CD14-positive monocyte (primary cell): ENCODE measurements around the gene DIRAS1. TPM values are rescaled to one million over a fixed set of nuclear protein-coding genes. Genes with fewer than 3 reads are reported as not detected.

Experiments used
- DNase-seq, 3 donors: peaks; one replicate each; pipeline ENCODE4 v3.0.0-alpha.2; 2011 to 2022
- H2AFZ ChIP-seq: 2 replicates; pipeline ENCODE4 v1.6.0; 2012; ENCODE audit warnings: mild to moderate bottlenecking, low read depth, low read length, inconsistent platforms; ENCODE audit not compliant: insufficient read depth, poor library complexity, severe bottlenecking
- H3K27ac ChIP-seq, 2 donors: 1 replicate in 1 of 2; 2 replicates in 1 of 2; pipeline ENCODE4 v1.5.1; 2012 to 2013; ENCODE audit warnings: low read length in 2 of 2, control low read depth in 1 of 2, inconsistent platforms in 1 of 2, low read depth in 1 of 2, mild to moderate bottlenecking in 1 of 2
- H3K27me3 ChIP-seq, 2 donors: one replicate each; pipeline versions ENCODE4 v1.6.0 to v1.6.1; 2011 to 2013; ENCODE audit warnings: low read length in 2 of 2; ENCODE audit not compliant: control insufficient read depth in 2 of 2, insufficient read depth in 2 of 2
- H3K36me3 ChIP-seq, 2 donors: replicated peaks in 1 of 2; 1 replicate in 1 of 2; 2 replicates in 1 of 2; pipeline versions ENCODE4 v1.5.1 to v1.6.1; 2012 to 2013; ENCODE audit warnings: low read length in 2 of 2, control low read depth in 1 of 2, inconsistent platforms in 1 of 2, mild to moderate bottlenecking in 1 of 2; ENCODE audit not compliant: insufficient read depth in 2 of 2, control insufficient read depth in 1 of 2
- H3K4me1 ChIP-seq, 2 donors: 1 replicate in 1 of 2; 2 replicates in 1 of 2; pipeline versions ENCODE4 v1.5.1 to v1.6.1; 2012 to 2013; ENCODE audit warnings: low read length in 2 of 2, control low read depth in 1 of 2, inconsistent platforms in 1 of 2, mild to moderate bottlenecking in 1 of 2, moderate library complexity in 1 of 2; ENCODE audit not compliant: insufficient read depth in 2 of 2, control insufficient read depth in 1 of 2
- H3K4me2 ChIP-seq: replicated peaks from 2 replicates; pipeline ENCODE3; 2012; ENCODE audit warnings: low read length, moderate library complexity, mild to moderate bottlenecking; ENCODE audit not compliant: poor library complexity, severe bottlenecking; ENCODE audit errors: extremely low read depth
- H3K4me3 ChIP-seq, 3 experiments: fragments of 200-600 bp in 1 of 3; sonication (generic) in 1 of 3; replicated peaks in 1 of 3; 1 replicate in 2 of 3; 2 replicates in 1 of 3; pipeline ENCODE4 v1.5.1; 2011 to 2013; ENCODE audit warnings: low read length in 3 of 3, mild to moderate bottlenecking in 3 of 3, control low read depth in 2 of 3, low read depth in 2 of 3, inconsistent platforms in 1 of 3, moderate library complexity in 1 of 3
- H3K79me2 ChIP-seq: 2 replicates; pipeline ENCODE4 v1.6.0; 2012; ENCODE audit warnings: mild to moderate bottlenecking, control low read depth, inconsistent platforms, low read length, moderate library complexity; ENCODE audit not compliant: insufficient read depth
- H3K9ac ChIP-seq: 2 replicates; pipeline ENCODE4 v1.6.0; 2017; ENCODE audit warnings: low read length, mild to moderate bottlenecking; ENCODE audit not compliant: insufficient read depth, poor library complexity, severe bottlenecking
- H3K9me3 ChIP-seq, 2 donors: replicated peaks in 1 of 2; 1 replicate in 1 of 2; 2 replicates in 1 of 2; pipeline versions ENCODE4 v1.5.1 to v1.6.1; 2012 to 2013; ENCODE audit warnings: low read length in 2 of 2, control low read depth in 1 of 2; ENCODE audit not compliant: control insufficient read depth in 1 of 2, insufficient read depth in 1 of 2
- H4K20me1 ChIP-seq: 2 replicates; pipeline ENCODE4 v1.6.0; 2012; ENCODE audit warnings: mild to moderate bottlenecking, low read length, control low read depth, moderate library complexity; ENCODE audit not compliant: insufficient read depth
- H3K27ac Mint-ChIP-seq, 7 donors: one replicate each; pipeline ENCODE4 v1.8.0; 2020; ENCODE audit warnings: mild to moderate bottlenecking in 7 of 7, mixed read lengths in 7 of 7, moderate library complexity in 6 of 7, inconsistent platforms in 2 of 7
- H3K27me3 Mint-ChIP-seq, 3 donors: one replicate each; pipeline ENCODE4 v1.8.0; 2021 to 2022; ENCODE audit warnings: low read depth in 3 of 3, mild to moderate bottlenecking in 3 of 3, mixed read lengths in 3 of 3, moderate library complexity in 3 of 3, inconsistent platforms in 1 of 3
- H3K36me3 Mint-ChIP-seq, 2 donors: one replicate each; pipeline ENCODE4 v1.8.0; 2020; ENCODE audit warnings: mixed read lengths in 2 of 2, inconsistent platforms in 1 of 2, mild to moderate bottlenecking in 1 of 2
- H3K4me1 Mint-ChIP-seq: one replicate; pipeline ENCODE4 v1.8.0; 2020; ENCODE audit warnings: mild to moderate bottlenecking, mixed read lengths
- H3K4me3 Mint-ChIP-seq, 2 donors: one replicate each; pipeline ENCODE4 v1.8.0; 2020; ENCODE audit warnings: mild to moderate bottlenecking in 2 of 2, mixed read lengths in 2 of 2, moderate library complexity in 1 of 2
- H3K9me3 Mint-ChIP-seq, 7 donors: one replicate each; pipeline ENCODE4 v1.8.0; 2020 to 2022; ENCODE audit warnings: mixed read lengths in 7 of 7, mild to moderate bottlenecking in 6 of 7, moderate library complexity in 6 of 7, inconsistent platforms in 2 of 7
- CTCF ChIP-seq: fragments of 200-600 bp; IDR thresholded peaks from one replicate; pipeline ENCODE4 v1.8.0; 2022; ENCODE audit warnings: antibody characterized with exemption, mild to moderate bottlenecking
- WGBS: methylation state at CpG from one replicate; pipeline ENCODE4 v1.1.5; 2013; ENCODE audit warnings: missing lambda C conversion rate; ENCODE audit not compliant: insufficient coverage; 5-methylcytosine and 5-hydroxymethylcytosine counted together
- intact Hi-C, 2 donors: fragments of 100-400 bp; cut with micrococcal nuclease; formaldehyde crosslinking; loops; one replicate each; pipeline versions ENCODE4 v1.15.0 to v1.15.1; 2023
- polyA plus RNA-seq, 3 donors: library from polyadenylated mRNA; depleted of rRNA in 1 of 3; unstranded in 2 of 3; stranded (reverse) in 1 of 3; fragments of 300-500 nt in 2 of 3; fragments of >200 nt in 1 of 3; fragmentation: Illumina TruSeq in 2 of 3; gene quantifications; 1 replicate in 2 of 3; 2 replicates in 1 of 3; pipeline ENCODE4 v1.2.3, GENCODE V29; 2012 to 2021

The DIRAS1 gene
- polyA plus RNA-seq, 3 donors: 0.04 TPM; not detected in 2

DNA sequence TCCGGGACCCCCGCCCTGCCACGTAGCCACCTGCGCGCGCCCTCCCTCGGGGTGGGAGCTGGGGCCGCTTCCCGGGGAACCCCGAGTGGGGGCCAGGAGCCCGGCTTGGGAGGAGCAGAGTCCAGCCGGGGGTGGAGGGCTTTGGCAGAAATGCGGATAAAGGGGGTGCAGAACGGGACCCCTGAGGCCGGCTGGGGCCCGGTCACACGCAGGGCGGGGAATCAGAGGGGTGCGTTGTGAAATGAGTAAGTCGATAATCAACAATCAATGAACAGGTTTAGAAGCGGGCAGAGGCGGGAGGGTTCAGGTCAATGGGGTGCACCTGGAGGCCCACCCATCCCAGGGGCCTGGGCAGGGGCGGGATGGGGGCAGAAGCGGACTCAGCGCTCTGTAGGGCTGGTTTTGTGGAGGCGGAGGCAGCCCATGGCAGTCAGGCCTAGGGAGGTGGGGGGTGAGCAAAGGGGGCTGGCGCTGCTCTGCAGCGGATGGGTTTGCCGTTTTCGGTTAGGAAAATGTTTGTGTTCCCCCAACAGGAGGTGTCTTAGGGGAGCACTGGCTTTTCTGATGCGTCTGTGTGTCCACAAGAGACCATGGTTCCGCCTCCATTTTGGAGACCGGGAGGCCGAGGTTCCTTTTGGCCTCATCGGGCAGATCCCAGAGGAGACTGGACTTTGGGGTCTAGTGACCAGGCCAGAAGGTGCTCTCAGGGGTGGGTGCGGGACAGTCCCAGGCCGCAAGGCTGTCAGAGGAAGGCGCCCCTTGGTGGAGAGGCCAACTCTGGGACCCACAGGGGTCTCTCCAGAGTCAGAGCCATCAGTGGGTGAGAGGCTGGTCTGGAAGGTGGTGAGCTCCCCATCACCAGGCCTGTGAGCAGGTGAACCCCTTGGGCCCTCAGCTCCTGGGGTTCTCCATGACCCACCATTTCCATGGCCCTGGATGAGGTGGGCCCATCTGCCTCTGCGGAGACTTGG is 683 bp upstream of the DIRAS1 start:
- H4K20me1 ChIP-seq: no peaks in the 10 kb centered on the region
- H3K27me3 Mint-ChIP-seq: peaks cover 32 to 72% (median 51%) of the 10 kb centered on the region in 3 donors
- H3K4me2 ChIP-seq: peak overlapping the region; percentile 43
- peaks cover 12 to 38% of the 10 kb centered on the region in 2 donors for H3K27me3 ChIP-seq
- peak overlapping the region; percentile 55 to 81 for H3K4me3 Mint-ChIP-seq
- TF ChIP-seq CTCF: no peak
- H3K4me3 ChIP-seq: no peak overlapping the region
- intact Hi-C loops: no loop called here
- no peak overlapping the region for H3K27ac Mint-ChIP-seq
- WGBS: 31% methylated on average over 33 of the region's 39 CpGs
- H3K36me3 ChIP-seq: no peaks in the 10 kb centered on the region
- no peaks in the 10 kb centered on the region for H3K36me3 Mint-ChIP-seq
- H3K9ac ChIP-seq: no peak overlapping the region
- H3K9me3 ChIP-seq: peaks cover 0 to 7% of the 10 kb centered on the region in 2 donors
- no peak overlapping the region for H3K27ac ChIP-seq
- no peak for DNase-seq
- H3K79me2 ChIP-seq: no peaks in the 10 kb centered on the region
- H3K4me1 Mint-ChIP-seq: peaks cover 7% of the 10 kb centered on the region
- H2AFZ ChIP-seq: no peak overlapping the region
- peaks cover 9 to 10% of the 10 kb centered on the region in 2 donors for H3K4me1 ChIP-seq
- H3K9me3 Mint-ChIP-seq: peaks cover 0 to 7% (median 6%) of the 10 kb centered on the region in 7 donors

GRCh38 chr19:2719920-2720776 is 1.0 kb downstream of the DIRAS1 start:
- Mint-ChIP-seq H3K27ac (no peak overlapping the region), H3K9me3 (peaks cover 6 to 16% (median 14%) of the 10 kb centered on the region in 7 donors), H3K27me3 (peaks cover 24 to 62% (median 36%) of the 10 kb centered on the region in 3 donors), H3K4me1 (peaks cover 7% of the 10 kb centered on the region), H3K36me3 (no peaks in the 10 kb centered on the region), H3K4me3 (peak overlapping the region in 1 of 2 donors; percentile 54)
- Histone ChIP-seq H4K20me1 (no peaks in the 10 kb centered on the region), H3K9me3 (peaks cover 9 to 17% of the 10 kb centered on the region in 2 donors), H3K4me3 (no peak overlapping the region), H3K79me2 (no peaks in the 10 kb centered on the region), H3K9ac (no peak overlapping the region), H3K4me2 (peak overlapping the region; percentile 19), H2AFZ (no peak overlapping the region), H3K4me1 (peaks cover 9 to 10% of the 10 kb centered on the region in 2 donors), H3K27ac (no peak overlapping the region), H3K36me3 (no peaks in the 10 kb centered on the region), H3K27me3 (peaks cover 12 to 32% of the 10 kb centered on the region in 2 donors)
- no peak for DNase-seq
- TF ChIP-seq CTCF: no peak
- intact Hi-C loops: no loop called here
- 7% methylated on average over 27 of the region's 37 CpGs for WGBS
